ENCODE results near the gene KLHDC8A. TPM values are rescaled to one million over a fixed set of nuclear protein-coding genes. Genes with fewer than 3 reads are reported as not detected.
A peak's percentile ranks its signal among the peaks of the same experiment; 100 is the strongest.

The KLHDC8A gene
- total RNA-seq, 2 donors from 2014 or later = not detected

DNA sequence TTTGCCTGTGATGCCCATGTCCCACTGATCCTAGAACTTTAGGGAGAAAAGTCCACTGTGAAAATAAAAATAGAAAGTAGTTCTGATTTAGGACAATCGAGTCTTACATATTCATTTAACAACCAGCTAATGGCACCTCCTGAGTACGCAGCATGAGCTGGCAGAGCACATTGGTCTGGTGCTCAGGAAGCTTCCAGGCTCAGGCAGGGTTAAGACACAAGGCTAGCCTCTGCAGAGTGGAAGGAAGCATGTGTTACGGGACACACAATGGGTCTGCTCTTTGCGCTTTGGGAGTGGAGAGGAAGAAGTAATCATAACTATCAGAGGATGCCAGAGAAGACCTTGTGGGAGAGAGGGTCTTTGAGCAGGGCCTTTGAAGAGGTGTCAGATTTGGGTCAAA is 4.2 kb upstream of the KLHDC8A start:
- peaks cover 24% of the 10 kb centered on the region for H3K27me3 Mint-ChIP-seq (ENCODE audit: low read depth)
- no peak for ATAC-seq (replicated peaks in 1 of 2)

DNA sequence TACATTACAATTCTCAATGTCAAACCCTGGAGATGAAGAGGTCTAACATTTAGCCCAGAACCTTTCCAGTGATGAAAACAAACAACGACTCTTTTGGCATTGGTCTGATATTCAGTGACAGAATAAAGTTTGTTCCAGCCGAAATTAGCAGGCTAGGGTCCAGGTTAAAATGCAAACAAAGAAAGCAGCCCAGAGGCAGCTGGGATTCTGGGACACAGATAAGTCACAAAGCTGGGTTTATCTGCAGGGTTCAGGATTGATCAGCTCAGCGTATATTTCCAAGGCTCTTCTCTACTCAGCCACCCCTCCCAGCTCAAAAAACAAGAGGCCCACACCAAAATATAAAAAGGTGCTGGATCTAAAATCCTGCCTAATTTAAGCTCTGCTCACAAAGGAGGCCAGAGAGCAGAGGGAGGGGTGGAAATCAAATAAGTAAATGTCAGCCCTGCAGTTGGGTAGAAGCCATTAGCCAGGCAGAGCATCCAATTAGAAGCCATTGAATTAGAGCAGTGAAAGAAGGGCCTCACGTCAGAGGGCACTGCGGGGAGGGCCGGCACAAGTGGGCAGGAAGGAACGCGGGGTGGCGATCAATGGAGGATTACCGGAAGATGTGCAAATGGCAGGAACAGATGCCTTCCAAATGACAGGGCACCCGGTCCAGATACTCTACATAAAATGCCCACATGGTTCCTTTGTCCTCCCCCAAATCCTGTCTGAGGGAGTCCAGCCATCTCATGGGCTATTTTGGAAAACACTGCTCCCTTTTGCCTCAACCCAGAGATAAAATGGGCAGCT is 3.2 kb upstream of the KLHDC8A start:
- no peaks in the 10 kb centered on the region for H3K4me1 Mint-ChIP-seq (ENCODE audit: low read depth)
- H3K27ac Mint-ChIP-seq = no peak overlapping the region
- no peak for ATAC-seq (replicated peaks in 1 of 2)
- no peaks in the 10 kb centered on the region for H3K9me3 Mint-ChIP-seq
- no peak for DNase-seq
- no peaks in the 10 kb centered on the region for H3K36me3 Mint-ChIP-seq (ENCODE audit: insufficient read depth in 2 of 2)
- H3K4me3 Mint-ChIP-seq = no peak overlapping the region
- peaks cover 24% of the 10 kb centered on the region for H3K27me3 Mint-ChIP-seq (ENCODE audit: low read depth)

More for the DNA sequence above, 4.2 kb upstream of the KLHDC8A start:
- no peak for DNase-seq
- no peak overlapping the region for H3K4me3 Mint-ChIP-seq
- H3K36me3 Mint-ChIP-seq (ENCODE audit: insufficient read depth in 2 of 2) = no peaks in the 10 kb centered on the region
- no peaks in the 10 kb centered on the region for H3K9me3 Mint-ChIP-seq
- no peak overlapping the region for H3K27ac Mint-ChIP-seq
- no peaks in the 10 kb centered on the region for H3K4me1 Mint-ChIP-seq (ENCODE audit: low read depth)

DNA sequence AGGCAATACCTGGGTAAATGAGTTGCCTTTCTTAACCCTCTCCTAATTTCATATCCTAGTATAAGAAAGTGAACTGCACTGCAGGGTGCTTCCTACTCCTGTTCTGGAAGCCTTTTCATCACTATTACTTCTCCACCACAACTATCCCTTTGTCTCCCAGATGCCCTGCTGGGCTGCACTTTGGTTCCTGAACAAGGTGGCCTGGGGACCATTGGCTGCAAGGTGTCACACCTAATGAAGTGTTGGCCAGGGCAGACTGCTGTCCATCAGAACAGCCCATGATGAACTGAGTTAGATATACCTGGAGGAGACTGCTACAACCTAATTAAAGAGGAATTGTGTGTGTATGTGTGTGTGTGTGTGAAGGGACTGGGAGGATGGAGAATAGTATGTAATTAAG is 1.9 kb upstream of the KLHDC8A start:
- ATAC-seq (replicated peaks in 1 of 2) (no peak), DNase-seq (no peak)
- no peak overlapping the region for H3K27ac Mint-ChIP-seq
- H3K4me3 Mint-ChIP-seq = no peak overlapping the region
- peaks cover 24% of the 10 kb centered on the region for H3K27me3 Mint-ChIP-seq (ENCODE audit: low read depth)
- H3K36me3 Mint-ChIP-seq (ENCODE audit: insufficient read depth in 2 of 2) = no peaks in the 10 kb centered on the region
- no peaks in the 10 kb centered on the region for H3K4me1 Mint-ChIP-seq (ENCODE audit: low read depth)
- no peaks in the 10 kb centered on the region for H3K9me3 Mint-ChIP-seq

DNA sequence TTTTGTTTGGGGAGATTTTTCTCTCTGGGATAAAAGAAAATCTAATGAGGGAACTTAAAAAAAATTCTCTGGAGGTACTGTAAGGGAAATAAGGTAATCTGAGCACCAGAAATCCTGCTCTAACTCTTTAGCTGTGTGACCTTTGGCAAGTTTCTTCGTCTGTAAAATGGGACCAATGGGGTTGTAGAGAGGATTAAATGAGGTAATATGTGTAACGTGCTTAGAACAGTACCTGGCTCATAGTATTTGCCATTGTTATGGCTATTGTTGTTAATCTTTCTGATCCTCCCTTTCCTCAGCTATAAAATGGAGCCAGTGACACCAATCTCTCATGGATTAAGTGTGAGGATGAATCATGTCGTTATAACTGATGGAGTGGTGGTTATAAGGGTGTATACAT is 845 bp upstream of the KLHDC8A start:
- no peak for DNase-seq
- H3K36me3 Mint-ChIP-seq (ENCODE audit: insufficient read depth in 2 of 2) = no peaks in the 10 kb centered on the region
- no peak overlapping the region for H3K27ac Mint-ChIP-seq
- H3K4me3 Mint-ChIP-seq = no peak overlapping the region
- ATAC-seq (replicated peaks in 1 of 2) = no peak
- H3K27me3 Mint-ChIP-seq (ENCODE audit: low read depth) = peaks cover 24% of the 10 kb centered on the region
- H3K9me3 Mint-ChIP-seq = no peaks in the 10 kb centered on the region
- H3K4me1 Mint-ChIP-seq (ENCODE audit: low read depth) = no peaks in the 10 kb centered on the region

DNA sequence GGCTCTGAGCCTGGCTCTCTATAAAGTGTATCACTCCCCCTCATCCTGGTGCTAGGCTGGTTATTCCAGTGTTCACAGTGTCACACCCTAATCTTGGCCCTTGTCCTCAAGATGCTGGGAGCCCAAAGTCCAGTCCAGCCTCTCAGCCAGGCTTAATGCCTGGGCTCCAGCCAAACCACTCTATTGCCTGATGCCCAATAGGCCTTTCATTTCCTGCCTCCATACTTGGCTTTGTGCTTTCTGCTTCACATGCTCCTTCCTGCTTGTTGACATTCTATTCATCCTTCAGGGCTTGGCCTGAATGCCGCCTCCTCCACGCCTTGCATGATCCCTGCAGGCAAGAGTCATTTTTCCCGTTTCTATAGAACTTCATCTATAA is 1.7 kb downstream of the KLHDC8A start:
- Mint-ChIP-seq H3K4me1 (ENCODE audit: low read depth) (no peaks in the 10 kb centered on the region), H3K36me3 (ENCODE audit: insufficient read depth in 2 of 2) (no peaks in the 10 kb centered on the region), H3K27me3 (ENCODE audit: low read depth) (peaks cover 24% of the 10 kb centered on the region), H3K4me3 (no peak overlapping the region), H3K27ac (no peak overlapping the region), H3K9me3 (no peaks in the 10 kb centered on the region)
- no peak for ATAC-seq (replicated peaks in 1 of 2)
- no peak for DNase-seq

DNA sequence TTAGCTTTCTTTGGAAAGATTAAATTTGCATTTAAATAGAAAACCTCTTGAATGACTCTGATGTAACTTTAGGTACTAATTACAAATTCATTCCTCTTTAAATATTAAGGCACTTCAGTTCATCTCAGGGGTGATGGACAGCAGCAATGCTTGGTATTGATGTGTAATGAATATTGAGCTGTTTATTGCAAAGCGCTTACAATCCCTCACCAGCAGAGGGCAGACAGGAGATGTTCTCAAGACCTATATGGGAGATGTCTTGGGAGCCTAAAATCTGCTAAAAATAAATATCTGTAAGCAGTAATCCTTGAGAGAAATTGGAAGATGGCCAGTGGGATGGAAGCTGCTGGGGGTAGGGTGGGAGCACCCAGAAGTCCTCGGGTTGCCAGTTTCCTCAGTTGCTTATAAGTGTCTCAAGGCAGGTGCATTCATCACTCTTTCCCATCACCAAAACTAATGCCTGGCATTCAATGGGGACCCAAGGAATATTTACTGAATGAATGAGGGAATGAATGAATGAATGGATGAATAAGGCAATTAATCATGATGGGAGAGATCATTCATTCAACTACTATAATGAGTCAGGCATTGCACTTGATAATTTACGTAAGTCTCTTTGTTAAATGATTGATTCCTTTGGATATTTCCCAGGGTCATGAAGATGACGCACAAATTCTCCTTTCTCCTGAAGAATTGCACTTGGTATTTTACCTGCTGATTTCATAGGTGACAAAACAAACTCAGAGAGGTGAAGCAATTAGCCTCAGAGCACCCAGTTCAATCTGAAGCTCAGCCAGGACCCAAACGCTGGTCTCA is 2.3 kb downstream of the KLHDC8A start:
- Mint-ChIP-seq H3K36me3 (ENCODE audit: insufficient read depth in 2 of 2) (no peaks in the 10 kb centered on the region), H3K27me3 (ENCODE audit: low read depth) (peaks cover 28% of the 10 kb centered on the region), H3K27ac (no peak overlapping the region), H3K4me3 (no peak overlapping the region), H3K4me1 (ENCODE audit: low read depth) (no peaks in the 10 kb centered on the region), H3K9me3 (no peaks in the 10 kb centered on the region)
- ATAC-seq (replicated peaks in 1 of 2) (peak; percentile 41 to 61), DNase-seq (peak; percentile 60 to 62)

DNA sequence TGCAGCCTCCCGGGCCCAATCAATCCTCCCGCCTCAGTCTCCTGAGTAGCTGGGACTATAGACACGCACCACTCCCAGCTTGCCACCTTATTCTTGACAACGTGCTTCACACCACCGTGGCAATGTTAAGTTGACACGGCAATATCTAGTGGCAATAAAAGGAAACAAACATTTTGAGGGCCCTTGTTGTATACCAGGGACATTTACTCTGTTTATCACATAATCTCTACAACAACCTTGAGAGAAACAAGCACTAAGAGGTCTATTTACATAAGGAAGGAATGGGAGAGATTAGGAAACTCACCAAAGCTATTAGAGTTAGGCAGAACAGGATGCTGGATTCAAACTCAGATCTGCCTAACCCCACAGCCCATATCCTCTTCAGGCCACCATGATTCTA is 3.1 kb downstream of the KLHDC8A start:
- H3K4me1 Mint-ChIP-seq (ENCODE audit: low read depth) = no peaks in the 10 kb centered on the region
- H3K27ac Mint-ChIP-seq = no peak overlapping the region
- H3K36me3 Mint-ChIP-seq (ENCODE audit: insufficient read depth in 2 of 2) = no peaks in the 10 kb centered on the region
- H3K4me3 Mint-ChIP-seq = no peak overlapping the region
- DNase-seq = no peak
- H3K27me3 Mint-ChIP-seq (ENCODE audit: low read depth) = peaks cover 29% of the 10 kb centered on the region
- no peaks in the 10 kb centered on the region for H3K9me3 Mint-ChIP-seq
- ATAC-seq (replicated peaks in 1 of 2) = no peak

DNA sequence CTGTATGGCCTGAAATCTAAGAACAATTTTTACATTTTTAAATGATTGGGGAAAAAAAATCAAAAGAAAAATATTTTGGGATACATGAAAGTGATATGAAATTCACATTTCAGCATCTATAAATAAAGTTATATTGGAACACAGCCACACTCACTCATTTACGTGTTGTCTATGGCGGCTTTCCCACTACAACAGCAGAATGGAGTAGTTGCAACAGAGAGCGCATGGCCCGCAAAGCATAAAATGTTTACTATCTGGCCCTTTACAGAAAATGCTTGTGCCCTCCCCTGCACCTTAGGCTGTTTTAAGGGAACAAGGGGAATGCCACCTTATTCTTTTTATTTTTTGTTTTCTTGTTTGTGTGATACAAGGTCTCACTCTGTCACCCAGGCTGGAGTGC is 3.5 kb downstream of the KLHDC8A start:
- Mint-ChIP-seq H3K4me3 (no peak overlapping the region), H3K4me1 (ENCODE audit: low read depth) (no peaks in the 10 kb centered on the region), H3K9me3 (no peaks in the 10 kb centered on the region), H3K36me3 (ENCODE audit: insufficient read depth in 2 of 2) (no peaks in the 10 kb centered on the region), H3K27ac (no peak overlapping the region), H3K27me3 (ENCODE audit: low read depth) (peaks cover 27% of the 10 kb centered on the region)
- DNase-seq (no peak), ATAC-seq (replicated peaks in 1 of 2) (no peak)

DNA sequence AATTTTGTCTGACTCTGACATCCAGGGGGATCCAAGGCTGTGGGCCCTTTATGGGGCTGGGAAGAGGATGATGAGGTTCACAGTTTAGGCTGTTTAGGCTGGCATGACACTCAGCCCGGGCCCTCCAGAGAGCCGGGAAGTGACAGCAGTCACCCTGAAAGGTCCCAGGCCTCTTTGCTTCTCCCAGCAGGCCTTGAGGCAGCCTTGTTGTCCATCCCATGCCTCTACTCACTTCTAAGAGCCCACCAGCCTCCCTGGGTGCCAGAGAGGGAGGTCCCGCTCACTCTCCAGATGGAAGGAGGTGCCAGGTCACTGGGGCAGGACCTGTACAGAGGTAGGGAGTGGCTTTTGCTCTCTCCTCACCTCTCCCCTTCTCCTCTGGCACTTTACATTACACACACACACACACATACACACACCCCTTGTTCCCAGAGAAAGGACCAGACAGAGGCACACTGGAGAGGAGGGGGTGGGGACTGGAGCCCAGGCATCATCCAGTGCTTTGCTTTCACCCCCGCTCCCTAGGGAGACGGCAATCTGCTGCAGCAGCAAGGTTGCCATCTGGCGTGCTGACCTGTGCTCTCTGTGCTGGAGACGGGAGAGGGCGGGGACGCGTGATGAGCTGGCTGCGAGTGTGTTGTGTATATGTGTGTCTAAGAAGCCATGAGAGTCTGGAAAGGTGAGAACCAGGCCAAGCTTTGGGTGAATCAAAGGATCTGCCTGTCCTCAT is 4.6 kb downstream of the KLHDC8A start:
- no peak for ATAC-seq (replicated peaks in 1 of 2)
- no peak overlapping the region for H3K4me3 Mint-ChIP-seq
- H3K9me3 Mint-ChIP-seq = no peaks in the 10 kb centered on the region

DNA sequence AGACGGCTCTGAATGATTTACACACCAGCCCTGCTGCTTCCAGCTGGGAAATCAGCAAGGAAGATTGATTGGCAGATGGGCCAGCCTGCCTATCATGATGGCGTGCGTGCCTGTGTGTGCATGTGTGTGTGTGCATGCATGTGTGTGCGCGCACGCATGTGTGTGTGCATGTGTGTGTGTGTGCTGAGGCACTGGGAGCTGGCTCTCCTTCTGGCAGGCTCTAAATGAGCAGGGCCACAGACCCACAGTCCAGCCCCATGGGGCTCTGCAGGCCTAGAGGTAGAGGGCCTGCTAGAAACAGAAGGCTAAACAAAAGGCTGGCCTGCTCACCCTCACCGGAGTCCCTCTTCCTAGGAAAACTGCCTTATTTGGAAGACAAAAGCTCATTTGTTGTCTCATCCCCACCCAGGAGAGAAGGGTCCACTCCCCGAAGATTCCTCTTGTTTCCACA is 6.0 kb downstream of the KLHDC8A start:
- H3K27me3 Mint-ChIP-seq (ENCODE audit: low read depth) = peaks cover 28% of the 10 kb centered on the region
- H3K9me3 Mint-ChIP-seq = no peaks in the 10 kb centered on the region
- no peak for ATAC-seq (replicated peaks in 1 of 2)
- no peak overlapping the region for H3K27ac Mint-ChIP-seq
- H3K4me1 Mint-ChIP-seq (ENCODE audit: low read depth) = no peaks in the 10 kb centered on the region
- no peak overlapping the region for H3K4me3 Mint-ChIP-seq
- DNase-seq = no peak
- H3K36me3 Mint-ChIP-seq (ENCODE audit: insufficient read depth in 2 of 2) = no peaks in the 10 kb centered on the region

More for the DNA sequence above, 4.6 kb downstream of the KLHDC8A start:
- H3K4me1 Mint-ChIP-seq (ENCODE audit: low read depth) = no peaks in the 10 kb centered on the region
- H3K36me3 Mint-ChIP-seq (ENCODE audit: insufficient read depth in 2 of 2) = no peaks in the 10 kb centered on the region
- H3K27ac Mint-ChIP-seq = no peak overlapping the region
- H3K27me3 Mint-ChIP-seq (ENCODE audit: low read depth) = peaks cover 23% of the 10 kb centered on the region
- no peak for DNase-seq

DNA sequence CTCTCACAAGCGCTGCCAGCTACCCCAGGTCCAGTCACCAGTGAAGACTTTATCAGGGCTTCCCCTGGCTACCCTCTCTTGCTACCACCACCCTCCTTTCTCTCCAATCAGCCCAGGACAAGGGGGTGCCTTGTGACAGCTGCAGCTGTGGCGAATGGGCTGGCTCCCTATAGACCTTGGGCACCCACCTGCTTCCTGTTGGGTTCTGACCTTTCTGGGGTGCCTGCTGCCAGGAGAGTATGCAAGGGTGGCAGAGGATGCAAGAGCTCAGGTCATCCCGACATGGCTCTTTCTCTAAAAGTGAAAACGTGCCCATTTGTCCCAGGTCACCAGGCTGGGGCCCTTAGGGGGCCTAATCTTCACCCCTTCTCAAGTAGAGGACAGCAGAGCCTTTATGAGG is 6.6 kb downstream of the KLHDC8A start:
- H3K9me3 Mint-ChIP-seq = no peaks in the 10 kb centered on the region
- H3K27me3 Mint-ChIP-seq (ENCODE audit: low read depth) = peaks cover 34% of the 10 kb centered on the region
- no peaks in the 10 kb centered on the region for H3K36me3 Mint-ChIP-seq (ENCODE audit: insufficient read depth in 2 of 2)
- no peak overlapping the region for H3K4me3 Mint-ChIP-seq
- H3K27ac Mint-ChIP-seq = no peak overlapping the region
- H3K4me1 Mint-ChIP-seq (ENCODE audit: low read depth) = no peaks in the 10 kb centered on the region
- no peak for ATAC-seq (replicated peaks in 1 of 2)
- DNase-seq = no peak

DNA sequence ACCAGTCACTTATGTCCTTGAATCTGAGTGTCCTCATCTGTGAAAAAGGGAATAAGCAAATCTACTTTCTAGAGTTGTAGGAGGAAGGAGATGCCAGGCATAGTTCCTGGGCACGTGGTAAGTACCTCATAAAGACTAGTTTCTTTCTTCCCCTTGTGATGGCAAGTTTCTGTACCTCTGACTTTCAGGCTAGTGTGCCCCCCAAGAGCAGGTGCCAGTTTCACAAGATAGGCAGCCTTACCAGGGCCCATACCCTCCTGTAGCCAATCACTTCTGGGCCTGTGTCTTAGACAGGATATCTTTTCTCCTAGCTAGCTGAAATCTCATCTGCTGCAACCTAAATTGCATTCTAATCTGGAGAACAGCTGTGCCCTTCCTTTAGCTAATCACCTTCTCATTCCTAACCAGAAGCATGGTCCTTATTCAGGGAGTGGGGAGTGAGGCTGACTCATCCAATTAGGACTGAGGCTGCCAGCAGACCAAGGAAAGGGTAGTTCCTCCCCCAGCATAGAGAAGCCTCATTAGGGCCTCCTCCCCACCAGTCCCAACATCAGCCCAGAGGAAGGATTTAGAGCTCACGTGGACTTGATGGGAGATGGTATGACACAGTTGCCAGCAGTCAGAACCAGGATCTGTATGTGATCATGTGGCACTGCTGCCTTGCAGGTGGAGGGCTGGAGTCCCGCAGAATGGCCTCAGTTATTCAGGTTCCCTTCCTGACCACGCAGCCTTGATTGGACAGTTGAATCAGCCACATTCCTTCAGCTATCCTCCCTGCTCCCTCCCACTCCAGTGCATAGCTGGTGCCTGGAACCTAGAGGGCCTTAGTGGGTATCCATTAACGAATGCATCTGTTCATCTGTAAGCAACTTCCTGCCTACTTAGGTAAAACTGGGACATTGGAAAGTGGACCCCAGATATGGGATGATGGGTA is 7.9 kb downstream of the KLHDC8A start:
- no peak for ATAC-seq (replicated peaks in 1 of 2)
- H3K27me3 Mint-ChIP-seq (ENCODE audit: low read depth) = peaks cover 46% of the 10 kb centered on the region
- no peak overlapping the region for H3K4me3 Mint-ChIP-seq
- H3K36me3 Mint-ChIP-seq (ENCODE audit: insufficient read depth in 2 of 2) = no peaks in the 10 kb centered on the region
- no peak for DNase-seq
- H3K9me3 Mint-ChIP-seq = no peaks in the 10 kb centered on the region
- H3K4me1 Mint-ChIP-seq (ENCODE audit: low read depth) = peaks cover 9% of the 10 kb centered on the region
- H3K27ac Mint-ChIP-seq = no peak overlapping the region

All from activated T-cell treated with anti-CD3 and anti-CD28 coated beads, Interleukin-2, amount 50 U/mL, for 72 hours (primary cell).